ENCODE measurements around the gene GET4.
"Not testable (repeated sequence)": the region's sequence is repeated elsewhere in the genome, so short reads cannot be mapped to it uniquely, and the experiment has no call there.

Gene GET4

GRCh38 chr7:871900-872537, 4.3 kb upstream of the GET4 start:
- DNase-seq (ENCODE audit: low read depth) = no peak

GRCh38 chr7:872685-873084, 3.7 kb upstream of the GET4 start:
- DNase-seq (ENCODE audit: low read depth) = not testable (repeated sequence)

- DNase-seq (ENCODE audit: low read depth) = peak; percentile 80
These were observed 2.9 kb upstream of the GET4 start for GRCh38 chr7:873367-874002.

- peak; percentile 88 for DNase-seq (ENCODE audit: low read depth)
These were observed 2.2 kb upstream of the GET4 start for GRCh38 chr7:874031-874749.

GRCh38 chr7:875051-875450, 1.3 kb upstream of the GET4 start:
- DNase-seq (ENCODE audit: low read depth) = no peak

GRCh38 chr7:875476-876076, 778 bp upstream of the GET4 start:
- DNase-seq (ENCODE audit: low read depth) = no peak

GRCh38 chr7:876972-877311, 588 bp downstream of the GET4 start:
- DNase-seq (ENCODE audit: low read depth) = no peak

- no peak for DNase-seq (ENCODE audit: low read depth)
These were observed 1.2 kb downstream of the GET4 start for GRCh38 chr7:877312-878232.

GRCh38 chr7:879093-879492, 2.7 kb downstream of the GET4 start:
- no peak for DNase-seq (ENCODE audit: low read depth)

- no peak for DNase-seq (ENCODE audit: low read depth)
These were observed 3.4 kb downstream of the GET4 start for GRCh38 chr7:879706-880105.

GRCh38 chr7:880450-880849, 4.1 kb downstream of the GET4 start:
- no peak for DNase-seq (ENCODE audit: low read depth)

GRCh38 chr7:881441-882234, 5.3 kb downstream of the GET4 start:
- DNase-seq (ENCODE audit: low read depth) = no peak

GRCh38 chr7:882336-883035, 6.1 kb downstream of the GET4 start:
- no peak for DNase-seq (ENCODE audit: low read depth)

- no peak for DNase-seq (ENCODE audit: low read depth)
These were observed 7.0 kb downstream of the GET4 start for GRCh38 chr7:883055-884021.

- DNase-seq (ENCODE audit: low read depth) = no peak
These were observed 8.0 kb downstream of the GET4 start for GRCh38 chr7:884191-885003.

- DNase-seq (ENCODE audit: low read depth) = no peak
These were observed 9.0 kb downstream of the GET4 start for GRCh38 chr7:885261-885892.

- DNase-seq (ENCODE audit: low read depth) = no peak
These were observed 9.7 kb downstream of the GET4 start for GRCh38 chr7:885893-886625.

All from amniotic epithelial cell (primary cell).